Measurements from ENCODE around the gene DACH2.

DACH2 gene

DNA sequence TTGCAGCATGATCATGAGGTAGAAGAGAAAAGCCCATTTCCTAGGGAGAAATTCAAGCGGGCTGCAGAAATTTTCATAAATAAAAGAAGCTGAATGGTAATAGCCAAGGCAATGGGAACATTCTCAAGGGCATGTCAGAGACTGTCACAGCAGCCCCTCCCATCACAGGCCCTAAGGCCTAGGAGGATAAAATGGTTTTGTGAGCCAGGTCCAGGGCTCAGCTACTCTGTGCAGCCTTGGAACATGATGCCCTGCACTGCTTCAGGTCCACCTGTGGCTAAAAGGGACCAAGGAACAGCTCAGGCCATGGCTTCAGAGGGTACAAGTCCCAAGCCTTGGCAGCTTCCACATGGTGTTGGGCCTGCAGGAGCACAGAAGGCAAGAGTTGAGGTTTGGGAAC lies 93.3 kb downstream of the DACH2 start:
- no peak for DNase-seq (ENCODE audit: low read depth)
- H3K4me3 ChIP-seq (ENCODE audit: low read length): no peak overlapping the region
- TF ChIP-seq, protein P1, sequence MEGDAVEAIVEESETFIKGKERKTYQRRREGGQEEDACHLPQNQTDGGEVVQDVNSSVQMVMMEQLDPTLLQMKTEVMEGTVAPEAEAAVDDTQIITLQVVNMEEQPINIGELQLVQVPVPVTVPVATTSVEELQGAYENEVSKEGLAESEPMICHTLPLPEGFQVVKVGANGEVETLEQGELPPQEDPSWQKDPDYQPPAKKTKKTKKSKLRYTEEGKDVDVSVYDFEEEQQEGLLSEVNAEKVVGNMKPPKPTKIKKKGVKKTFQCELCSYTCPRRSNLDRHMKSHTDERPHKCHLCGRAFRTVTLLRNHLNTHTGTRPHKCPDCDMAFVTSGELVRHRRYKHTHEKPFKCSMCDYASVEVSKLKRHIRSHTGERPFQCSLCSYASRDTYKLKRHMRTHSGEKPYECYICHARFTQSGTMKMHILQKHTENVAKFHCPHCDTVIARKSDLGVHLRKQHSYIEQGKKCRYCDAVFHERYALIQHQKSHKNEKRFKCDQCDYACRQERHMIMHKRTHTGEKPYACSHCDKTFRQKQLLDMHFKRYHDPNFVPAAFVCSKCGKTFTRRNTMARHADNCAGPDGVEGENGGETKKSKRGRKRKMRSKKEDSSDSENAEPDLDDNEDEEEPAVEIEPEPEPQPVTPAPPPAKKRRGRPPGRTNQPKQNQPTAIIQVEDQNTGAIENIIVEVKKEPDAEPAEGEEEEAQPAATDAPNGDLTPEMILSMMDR (conservative IDR thresholded peaks at IDR 0.05; ENCODE audit: low read depth, low read length): no peak

DNA sequence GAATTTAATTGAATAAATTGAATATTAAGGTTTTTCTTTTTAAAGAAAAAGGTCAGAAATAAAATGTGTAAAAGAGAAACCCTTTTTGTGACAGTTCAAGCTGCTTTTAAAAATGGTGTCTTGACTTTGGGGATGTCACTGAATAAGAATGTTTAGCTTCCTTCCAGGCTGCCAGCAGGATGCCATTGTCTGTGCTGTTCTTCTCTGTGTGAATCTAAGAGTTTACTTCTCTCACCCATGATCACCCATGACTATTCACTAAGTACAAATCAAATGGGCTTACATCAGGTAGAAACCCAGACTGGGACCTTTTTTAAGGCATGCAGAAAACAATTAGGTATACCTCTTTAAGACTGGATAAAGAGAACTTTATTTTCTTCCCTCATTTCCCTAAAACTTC lies 115.3 kb downstream of the DACH2 start:
- DNase-seq (ENCODE audit: low read depth): no peak
- TF ChIP-seq, protein P1 (conservative IDR thresholded peaks at IDR 0.05; ENCODE audit: low read depth, low read length): no peak
- no peak overlapping the region for H3K4me3 ChIP-seq (ENCODE audit: low read length)

DNA sequence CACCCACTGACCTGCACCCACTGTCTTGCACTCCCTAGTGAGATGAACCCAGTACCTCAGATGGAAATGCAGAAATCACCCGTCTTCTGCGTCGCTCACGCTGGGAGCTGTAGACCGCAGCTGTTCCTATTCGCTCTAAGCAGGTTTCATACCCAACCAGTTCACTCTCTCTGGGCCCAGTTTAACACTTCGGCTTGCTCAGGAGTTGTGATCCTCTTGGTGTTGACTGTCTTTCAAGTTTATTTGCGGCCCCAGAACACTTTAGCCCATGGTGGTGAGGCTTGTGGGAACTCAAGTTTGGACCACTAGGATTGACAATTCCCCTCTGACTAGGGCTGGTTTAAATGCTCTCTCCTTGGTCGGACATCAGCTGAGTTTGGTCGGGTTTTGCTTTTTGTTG lies 147.0 kb downstream of the DACH2 start:
- TF ChIP-seq, protein P1 (conservative IDR thresholded peaks at IDR 0.05; ENCODE audit: low read depth, low read length): no peak
- DNase-seq (ENCODE audit: low read depth): no peak
- no peak overlapping the region for H3K4me3 ChIP-seq (ENCODE audit: low read length)

DNA sequence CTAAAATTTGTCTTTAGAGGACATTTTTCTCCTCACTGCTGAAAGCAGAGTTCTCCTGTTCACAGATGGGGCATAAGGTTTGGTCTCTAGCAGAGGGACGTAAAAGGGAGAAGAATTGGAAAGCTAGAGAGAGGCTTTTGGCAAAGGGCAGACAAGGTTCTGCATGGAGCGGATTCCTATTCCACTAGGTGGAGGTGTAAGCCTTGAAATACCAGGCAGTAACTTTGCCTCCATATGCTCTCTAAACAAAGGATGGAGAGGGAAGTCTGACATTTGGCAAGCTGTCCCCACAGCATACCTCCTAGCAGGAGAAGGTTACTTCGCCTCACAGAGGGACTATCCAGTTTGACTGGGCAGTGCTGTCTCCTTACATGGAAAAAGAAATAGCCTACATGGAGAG lies 174.7 kb downstream of the DACH2 start:
- no peak overlapping the region for H3K4me3 ChIP-seq (ENCODE audit: low read length)
- TF ChIP-seq, protein P1 (conservative IDR thresholded peaks at IDR 0.05; ENCODE audit: low read depth, low read length): no peak
- no peak for DNase-seq (ENCODE audit: low read depth)

DNA sequence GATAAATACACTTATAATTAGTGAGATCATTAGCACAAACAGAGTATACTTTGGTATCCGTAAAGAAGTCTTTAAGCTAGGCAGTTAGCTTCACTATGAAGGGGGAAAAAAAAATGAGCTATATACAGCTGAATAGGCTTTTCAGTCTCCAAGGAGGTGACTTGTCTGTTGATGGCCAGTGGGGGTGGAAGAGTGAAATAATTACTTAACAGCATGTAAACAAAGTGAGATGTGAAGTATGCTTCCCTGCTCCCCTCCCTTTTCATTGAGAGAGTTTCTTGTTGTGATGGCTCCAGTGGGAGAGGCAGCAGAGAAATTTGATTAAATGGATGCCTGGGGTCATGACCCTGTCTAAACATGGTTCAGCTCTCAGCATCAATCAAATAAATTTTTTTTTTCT lies 180.9 kb downstream of the DACH2 start:
- DNase-seq (ENCODE audit: low read depth): no peak
- no peak overlapping the region for H3K4me3 ChIP-seq (ENCODE audit: low read length)
- TF ChIP-seq, protein P1 (conservative IDR thresholded peaks at IDR 0.05; ENCODE audit: low read depth, low read length): no peak

DNA sequence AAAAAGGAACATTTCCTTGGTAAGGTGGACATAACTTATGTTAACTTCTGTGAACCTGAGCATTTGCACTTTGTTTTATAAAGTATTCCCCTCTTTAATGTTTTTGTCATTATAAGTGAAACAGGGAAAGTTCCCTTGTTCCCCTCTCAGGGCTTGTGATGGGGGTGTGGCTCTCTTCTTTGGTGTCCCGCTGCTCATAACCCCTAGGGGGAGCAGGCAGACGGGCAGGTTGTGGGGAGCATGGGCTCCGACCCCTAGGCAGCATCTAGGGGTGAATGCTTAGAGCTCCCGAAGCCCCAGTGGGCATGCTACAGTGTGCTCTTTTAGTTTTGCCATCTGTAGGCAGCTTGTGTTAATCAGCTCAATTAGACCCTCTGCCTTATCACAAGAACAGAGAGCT lies 200.4 kb downstream of the DACH2 start:
- no peak overlapping the region for H3K4me3 ChIP-seq (ENCODE audit: low read length)
- TF ChIP-seq, protein P1 (conservative IDR thresholded peaks at IDR 0.05; ENCODE audit: low read depth, low read length): no peak
- DNase-seq (ENCODE audit: low read depth): no peak

DNA sequence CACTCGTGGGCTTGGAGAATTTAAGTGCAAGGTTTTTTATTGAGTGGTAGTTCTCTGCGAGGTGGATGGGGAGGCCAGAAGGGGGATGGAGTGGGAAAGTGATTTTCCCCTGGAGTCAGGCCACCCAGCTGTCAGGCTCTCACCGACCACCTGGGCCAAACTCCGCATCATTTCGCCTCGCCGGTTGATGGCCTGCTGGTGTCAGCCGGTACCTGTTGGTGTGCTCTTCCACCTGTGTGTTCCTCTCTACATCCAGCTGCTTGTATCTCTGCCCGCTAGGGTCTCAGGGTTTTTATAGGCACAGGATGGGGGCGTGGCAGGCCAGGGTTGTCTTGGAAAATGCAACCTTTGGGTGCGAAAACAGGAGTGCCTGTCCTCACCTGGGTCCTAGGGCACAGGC lies 200.9 kb downstream of the DACH2 start:
- DNase-seq (ENCODE audit: low read depth): no peak
- TF ChIP-seq, protein P1 (conservative IDR thresholded peaks at IDR 0.05; ENCODE audit: low read depth, low read length): no peak
- H3K4me3 ChIP-seq (ENCODE audit: low read length): no peak overlapping the region

All from retinal pigment epithelial cell (primary cell).